HG03442 (cell line): ENCODE measurements around the gene OR2L13.
A peak's percentile ranks its signal among the peaks of the same experiment; 100 is the strongest.
"Not testable (repeated sequence)": the region's sequence is repeated elsewhere in the genome, so short reads cannot be mapped to it uniquely, and the experiment has no call there.

ENCODE experiments used
- ATAC-seq: cut with Tn5 transposase; IDR thresholded peaks from one replicate; pipeline ENCODE4 v1.9.1; 2021; ENCODE audit warnings: mild to moderate bottlenecking, moderate library complexity; ENCODE audit not compliant: unreplicated experiment

The OR2L13 gene

DNA sequence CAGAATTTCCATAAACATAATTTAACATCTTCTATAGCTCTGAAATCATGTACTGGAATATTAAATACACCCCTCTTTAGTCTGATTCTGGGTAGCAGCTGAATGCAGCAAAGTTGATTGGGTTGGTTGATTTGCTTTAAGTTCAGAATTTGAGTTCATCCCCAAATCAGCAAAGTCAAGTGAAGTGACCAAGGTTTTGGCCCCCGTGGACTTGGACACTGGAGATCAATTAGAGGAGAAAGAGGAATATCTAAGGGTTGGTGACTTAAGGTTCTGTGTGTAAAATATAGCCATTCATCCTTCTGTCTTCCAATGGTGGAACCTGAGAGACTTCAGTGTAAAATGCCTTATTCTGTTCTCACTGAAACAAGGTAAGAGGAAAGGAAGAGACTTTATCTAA, at the start of gene OR2L13:
OR2L13 (plus strand) TSS at position 301 of the 400 bp plus-strand sequence. CDS start 4,192 bp downstream, outside the sequence.
- ATAC-seq = no peak

DNA sequence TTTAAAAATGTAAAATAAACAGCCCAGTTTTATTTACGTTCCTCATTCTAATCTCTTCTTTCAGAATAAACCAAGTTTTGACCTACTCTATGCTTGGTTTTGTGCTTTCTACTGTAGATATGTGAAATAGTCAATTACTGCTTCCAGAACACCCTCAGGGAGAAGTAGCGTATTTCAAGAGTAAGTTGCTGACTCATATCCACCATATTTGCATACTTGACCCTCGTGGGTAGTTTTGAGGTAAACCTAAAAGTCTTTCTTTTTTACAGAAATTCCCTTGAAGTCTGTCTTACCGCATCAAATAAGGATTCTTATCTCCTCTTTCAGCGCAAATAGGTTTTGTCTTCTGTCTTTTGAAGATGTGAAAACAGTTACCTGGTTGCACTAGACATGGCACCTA, 49.8 kb upstream of the OR2L13 start:
- peak; percentile 81 for ATAC-seq

- ATAC-seq = no peak
Measured at GRCh38 chr1:248046536-248046935, 48.4 kb upstream of the OR2L13 start, which contains the start of gene OR2L3. Gene OR2L3, plus strand, starts transcription at chr1:248046836. Its CDS starts 13,846 bp downstream, at chr1:248060682.

DNA sequence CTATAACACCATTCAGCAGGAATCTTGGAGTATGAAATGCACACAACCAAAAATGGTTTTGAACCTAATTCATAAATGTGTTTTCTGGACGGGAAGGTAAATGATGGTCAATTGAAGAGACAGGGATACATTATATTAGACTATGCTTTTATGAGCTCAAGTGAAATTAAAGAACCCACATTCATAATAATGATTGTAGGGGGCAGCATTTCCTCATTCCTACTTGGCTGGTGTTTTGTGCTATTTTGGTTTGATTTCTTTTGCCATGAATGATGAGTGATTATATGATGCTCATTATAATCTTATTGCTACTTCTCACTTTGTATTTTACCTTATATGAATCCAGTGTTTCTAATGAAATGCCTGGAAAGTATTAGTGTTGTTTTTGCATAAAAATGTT, 48.0 kb upstream of the OR2L13 start:
- ATAC-seq = no peak

DNA sequence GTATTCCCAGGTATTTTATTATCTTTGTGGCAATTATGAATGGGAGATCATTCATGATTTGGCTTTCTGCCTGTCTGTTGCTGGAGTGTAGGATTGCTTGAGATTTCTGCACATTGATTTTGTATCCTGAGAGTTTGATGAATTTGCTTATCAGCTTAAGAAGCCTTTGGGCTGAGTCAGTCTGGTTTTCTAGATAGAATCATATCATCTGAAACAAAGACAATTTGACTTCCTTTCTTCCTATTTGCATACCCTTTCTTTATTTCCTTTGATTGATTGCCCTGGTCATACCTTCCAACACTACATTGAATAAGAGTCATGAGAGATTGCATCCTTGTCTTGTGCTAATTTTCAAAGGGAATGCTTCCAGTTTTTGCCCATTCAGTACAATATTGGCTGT, 40.3 kb upstream of the OR2L13 start:
- ATAC-seq = no peak

GRCh38 chr1:248055261-248055660, 39.7 kb upstream of the OR2L13 start:
- ATAC-seq = no peak

DNA sequence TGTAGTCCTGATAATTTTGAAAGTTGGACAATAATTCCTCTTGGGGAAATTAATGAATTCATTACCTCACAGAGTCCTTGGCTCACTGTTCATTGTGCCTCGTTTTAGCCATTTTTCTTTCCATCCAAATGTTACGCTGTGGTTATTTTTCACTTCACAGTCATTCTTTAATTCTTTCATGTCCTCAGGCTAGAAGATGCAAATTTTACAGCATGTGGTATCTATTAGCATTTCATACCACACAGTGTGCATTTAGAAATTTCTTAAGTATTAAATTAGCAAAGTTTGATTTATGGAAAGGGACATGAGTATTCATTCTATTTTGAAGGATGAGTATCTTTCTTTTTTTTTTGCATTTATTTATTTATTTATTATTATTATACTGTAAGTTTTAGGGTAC, 29.9 kb upstream of the OR2L13 start:
- ATAC-seq = no peak

- no peak for ATAC-seq
Measured at GRCh38 chr1:248065604-248066003, 29.4 kb upstream of the OR2L13 start.

GRCh38 chr1:248083864-248084263, 11.1 kb upstream of the OR2L13 start:
- ATAC-seq = not testable (repeated sequence)

DNA sequence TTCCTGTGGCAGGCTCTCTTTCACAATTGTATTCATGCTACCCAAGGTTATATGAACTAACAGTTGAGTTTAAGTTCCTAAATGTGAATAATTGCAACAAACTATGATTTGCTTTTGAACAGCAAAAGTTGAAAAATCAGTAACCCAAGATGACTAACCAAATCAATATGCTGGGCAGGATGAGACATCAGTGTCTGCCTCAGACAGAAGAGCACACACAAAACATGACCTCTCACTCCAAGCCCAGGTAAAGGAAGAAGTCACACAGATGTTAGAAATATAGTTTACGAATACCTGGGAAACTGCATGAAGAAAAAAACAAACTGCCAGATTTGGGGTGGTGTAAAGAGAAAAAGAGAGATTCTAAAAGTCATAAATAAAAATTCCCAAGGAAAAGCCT, 3.5 kb downstream of the OR2L13 start:
- ATAC-seq = no peak

DNA sequence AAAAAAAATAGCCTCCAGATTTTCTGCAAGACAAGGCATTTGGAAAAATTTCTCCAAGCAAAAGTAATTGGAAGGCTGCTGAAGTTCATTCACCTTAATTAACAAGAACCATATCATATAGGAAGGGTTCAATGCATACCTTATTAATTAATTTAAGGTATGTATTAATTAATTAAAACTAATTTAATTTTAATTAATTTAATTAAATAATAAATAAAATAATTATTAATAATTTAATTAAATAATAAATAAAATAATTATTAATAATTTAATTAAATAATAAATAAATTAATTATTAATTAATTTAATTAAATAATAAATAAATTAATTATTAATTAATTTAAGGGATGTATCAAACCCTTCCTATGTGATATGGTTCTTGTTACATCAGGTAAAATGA, 7.9 kb downstream of the OR2L13 start:
- no peak for ATAC-seq

DNA sequence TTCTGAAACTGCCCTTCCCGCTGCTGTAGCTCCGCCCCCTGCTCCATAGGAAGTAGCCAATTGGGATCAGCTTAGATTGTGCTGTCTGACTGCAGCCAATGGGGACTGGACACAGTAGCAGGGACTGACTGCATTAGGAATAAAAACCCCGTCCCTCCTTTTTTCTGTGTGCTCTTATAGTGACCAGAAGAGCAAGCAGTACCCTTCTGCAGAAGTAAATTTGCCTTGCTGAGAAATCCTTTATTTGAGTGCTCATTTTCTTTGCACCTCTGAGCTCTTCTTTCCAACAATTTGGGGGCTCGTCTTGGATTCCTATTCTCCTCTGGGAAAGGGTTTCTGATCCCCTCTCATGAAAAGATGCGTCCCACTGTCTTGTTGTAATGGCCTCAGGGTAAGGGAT, 16.2 kb downstream of the OR2L13 start:
- no peak for ATAC-seq

DNA sequence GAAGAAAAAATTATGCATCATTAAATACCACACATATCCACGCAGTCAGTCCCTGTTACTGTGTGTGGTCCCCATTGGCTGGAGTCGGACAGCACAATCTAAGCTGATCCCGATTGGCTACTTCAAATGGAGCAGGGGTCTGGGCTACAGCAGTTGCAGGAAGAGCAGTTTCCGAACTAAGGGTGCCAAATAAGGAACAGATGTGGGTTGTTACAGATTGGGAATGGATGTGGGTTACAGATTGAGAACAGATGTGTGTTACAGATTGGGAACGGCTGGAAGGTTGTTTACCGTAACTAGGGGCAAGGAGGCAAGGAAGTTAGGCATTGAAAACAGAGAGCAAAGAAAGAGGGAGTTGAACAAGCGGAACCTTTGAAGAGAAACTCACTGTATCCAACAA, 19.9 kb downstream of the OR2L13 start:
- no peak for ATAC-seq

GRCh38 chr1:248127653-248128052, 32.7 kb downstream of the OR2L13 start:
- ATAC-seq = no peak

DNA sequence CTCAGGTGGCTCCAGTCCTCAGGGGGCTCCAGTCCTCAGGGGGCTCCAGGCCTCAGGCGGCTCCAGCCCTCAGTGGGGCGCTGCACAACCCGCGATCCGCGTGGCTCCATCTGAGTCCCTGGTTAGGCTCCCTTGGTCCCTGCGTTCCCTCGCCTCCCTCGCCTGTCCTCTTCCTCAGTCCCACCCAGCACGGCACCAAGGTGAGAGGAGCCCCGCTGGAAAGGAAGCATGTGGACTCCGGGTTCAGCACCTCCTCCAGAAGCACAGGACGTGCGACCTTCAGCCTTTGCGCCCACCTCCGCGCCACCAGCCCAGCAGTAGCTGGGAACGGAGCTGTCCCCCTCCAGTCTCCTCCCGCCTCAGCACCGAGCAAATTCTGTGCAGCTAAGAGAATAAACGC, 41.8 kb downstream of the OR2L13 start:
- ATAC-seq = no peak

GRCh38 chr1:248140846-248141245, 45.9 kb downstream of the OR2L13 start:
- no peak for ATAC-seq

DNA sequence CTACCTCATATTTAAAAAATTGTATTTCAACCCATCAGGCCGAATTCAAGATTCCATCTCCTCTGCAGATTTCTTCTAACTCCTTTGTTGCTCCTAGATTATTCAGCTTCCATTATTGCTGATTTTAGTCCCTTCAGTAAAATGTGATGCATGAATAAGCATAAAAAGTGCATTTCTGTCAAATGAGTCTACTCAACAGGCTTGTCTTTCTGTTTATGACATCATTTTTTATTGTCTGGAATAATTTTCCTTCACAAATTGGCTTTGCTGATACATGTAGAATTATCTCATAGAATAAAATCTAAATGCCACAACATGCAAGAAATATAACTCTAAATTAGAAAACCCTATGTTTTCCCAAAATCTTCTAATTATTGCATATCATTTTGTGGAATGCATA, 48.3 kb downstream of the OR2L13 start:
- no peak for ATAC-seq

DNA sequence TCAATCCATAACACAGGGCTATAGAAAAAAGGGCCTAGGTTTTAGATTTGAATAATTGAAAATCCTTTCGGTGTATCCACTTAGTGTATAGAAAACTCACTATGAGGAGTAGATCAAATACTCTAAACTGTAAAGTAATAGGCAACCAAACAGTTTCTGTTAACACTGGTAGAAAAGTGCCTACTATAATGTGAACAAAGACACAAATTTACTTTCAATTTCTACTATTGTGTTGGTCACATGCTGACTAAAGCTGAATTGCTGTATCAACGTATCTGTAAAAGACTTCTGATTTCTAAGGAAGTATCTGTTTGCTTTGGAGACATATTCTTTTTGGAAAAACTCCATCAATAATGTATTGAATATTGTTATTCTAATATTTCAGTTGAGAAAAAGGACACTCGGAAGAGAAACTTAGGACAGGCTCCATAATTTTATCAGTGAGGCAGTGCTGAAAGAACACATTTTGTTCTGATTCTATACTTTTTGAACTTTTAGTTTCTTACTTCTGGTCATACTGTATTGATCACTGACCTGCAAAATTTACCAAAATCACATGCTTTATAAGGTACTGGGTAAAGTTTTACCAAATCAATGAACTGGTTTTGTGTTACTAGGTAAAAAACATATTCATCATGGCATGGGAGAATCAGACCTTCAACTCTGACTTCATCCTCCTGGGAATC, 49.7 kb downstream of the OR2L13 start, which contains the start of gene OR2M5:
OR2M5 (plus strand) TSS at position 636 of the 686 bp plus-strand sequence; CDS start at position 636, 0 bp downstream.
- ATAC-seq = no peak
